ENCODE results near the gene IGFBP3. TPM values are rescaled to one million over a fixed set of nuclear protein-coding genes. Genes with fewer than 3 reads are reported as not detected.

The IGFBP3 gene
- total and polyA plus RNA-seq, 4 donors: 87.0 to 244 (median 182) TPM

- peaks cover 0 to 25% (median 13%) of the 10 kb centered on the region in 4 donors for H3K4me1 ChIP-seq (ENCODE audit: control insufficient read depth in 4 of 4, insufficient read depth in 4 of 4, low read length in 3 of 4)
- H3K27me3 ChIP-seq (ENCODE audit: control insufficient read depth in 4 of 4, insufficient read depth in 4 of 4, low read length in 3 of 4): no peaks in the 10 kb centered on the region
- no peak for DNase-seq (ENCODE audit: low spot score)
- peak overlapping the region; percentile 90 to 93 for H3K27ac ChIP-seq (ENCODE audit: low read depth in 1 of 2, low read length in 2 of 2)
- no peak for TF ChIP-seq FOXA2 (IDR thresholded peaks at IDR 0.05)
- TF ChIP-seq GABPA (IDR thresholded peaks at IDR 0.05 in 1 of 2, conservative IDR thresholded peaks at IDR 0.05 in 1 of 2): no peak
- TF ChIP-seq, protein P1, sequence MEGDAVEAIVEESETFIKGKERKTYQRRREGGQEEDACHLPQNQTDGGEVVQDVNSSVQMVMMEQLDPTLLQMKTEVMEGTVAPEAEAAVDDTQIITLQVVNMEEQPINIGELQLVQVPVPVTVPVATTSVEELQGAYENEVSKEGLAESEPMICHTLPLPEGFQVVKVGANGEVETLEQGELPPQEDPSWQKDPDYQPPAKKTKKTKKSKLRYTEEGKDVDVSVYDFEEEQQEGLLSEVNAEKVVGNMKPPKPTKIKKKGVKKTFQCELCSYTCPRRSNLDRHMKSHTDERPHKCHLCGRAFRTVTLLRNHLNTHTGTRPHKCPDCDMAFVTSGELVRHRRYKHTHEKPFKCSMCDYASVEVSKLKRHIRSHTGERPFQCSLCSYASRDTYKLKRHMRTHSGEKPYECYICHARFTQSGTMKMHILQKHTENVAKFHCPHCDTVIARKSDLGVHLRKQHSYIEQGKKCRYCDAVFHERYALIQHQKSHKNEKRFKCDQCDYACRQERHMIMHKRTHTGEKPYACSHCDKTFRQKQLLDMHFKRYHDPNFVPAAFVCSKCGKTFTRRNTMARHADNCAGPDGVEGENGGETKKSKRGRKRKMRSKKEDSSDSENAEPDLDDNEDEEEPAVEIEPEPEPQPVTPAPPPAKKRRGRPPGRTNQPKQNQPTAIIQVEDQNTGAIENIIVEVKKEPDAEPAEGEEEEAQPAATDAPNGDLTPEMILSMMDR (IDR thresholded peaks at IDR 0.05; ENCODE audit: low read depth, low read length, missing input control): peak; percentile 52
- TF ChIP-seq FOXA1 (IDR thresholded peaks at IDR 0.05): no peak
- TF ChIP-seq SP1 (IDR thresholded peaks at IDR 0.05): peak; percentile 2
- peak; percentile 12 for TF ChIP-seq MAX (IDR thresholded peaks at IDR 0.05)
- TF ChIP-seq JUND (IDR thresholded peaks at IDR 0.05): peak in 1 of 2 donors; percentile 22
- TF ChIP-seq RAD21 (IDR thresholded peaks at IDR 0.05): peak; percentile 72 to 78
- TF ChIP-seq, protein P2, sequence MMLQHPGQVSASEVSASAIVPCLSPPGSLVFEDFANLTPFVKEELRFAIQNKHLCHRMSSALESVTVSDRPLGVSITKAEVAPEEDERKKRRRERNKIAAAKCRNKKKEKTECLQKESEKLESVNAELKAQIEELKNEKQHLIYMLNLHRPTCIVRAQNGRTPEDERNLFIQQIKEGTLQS (IDR thresholded peaks at IDR 0.05): peak; percentile 20
- no peaks in the 10 kb centered on the region for H3K9me3 ChIP-seq (ENCODE audit: control insufficient read depth in 4 of 4, low read length in 3 of 4)
- 30% methylated on average over 6 of the region's 6 CpGs for WGBS
- peaks cover 0 to 9% (median 0%) of the 10 kb centered on the region in 4 donors for H3K36me3 ChIP-seq (ENCODE audit: control insufficient read depth in 4 of 4, insufficient read depth in 3 of 4, low read depth in 1 of 4, low read length in 3 of 4)
- H3K4me3 ChIP-seq (ENCODE audit: low read depth in 1 of 3, low read length in 3 of 3): peak overlapping the region in 2 of 3 donors; percentile 44 to 64
- peak overlapping the region; percentile 23 to 98 for H3K9ac ChIP-seq (ENCODE audit: low read depth in 1 of 2, low read length in 2 of 2)
These were observed 30.1 kb downstream of the IGFBP3 start for GRCh38 chr7:45890902-45891461.

DNA sequence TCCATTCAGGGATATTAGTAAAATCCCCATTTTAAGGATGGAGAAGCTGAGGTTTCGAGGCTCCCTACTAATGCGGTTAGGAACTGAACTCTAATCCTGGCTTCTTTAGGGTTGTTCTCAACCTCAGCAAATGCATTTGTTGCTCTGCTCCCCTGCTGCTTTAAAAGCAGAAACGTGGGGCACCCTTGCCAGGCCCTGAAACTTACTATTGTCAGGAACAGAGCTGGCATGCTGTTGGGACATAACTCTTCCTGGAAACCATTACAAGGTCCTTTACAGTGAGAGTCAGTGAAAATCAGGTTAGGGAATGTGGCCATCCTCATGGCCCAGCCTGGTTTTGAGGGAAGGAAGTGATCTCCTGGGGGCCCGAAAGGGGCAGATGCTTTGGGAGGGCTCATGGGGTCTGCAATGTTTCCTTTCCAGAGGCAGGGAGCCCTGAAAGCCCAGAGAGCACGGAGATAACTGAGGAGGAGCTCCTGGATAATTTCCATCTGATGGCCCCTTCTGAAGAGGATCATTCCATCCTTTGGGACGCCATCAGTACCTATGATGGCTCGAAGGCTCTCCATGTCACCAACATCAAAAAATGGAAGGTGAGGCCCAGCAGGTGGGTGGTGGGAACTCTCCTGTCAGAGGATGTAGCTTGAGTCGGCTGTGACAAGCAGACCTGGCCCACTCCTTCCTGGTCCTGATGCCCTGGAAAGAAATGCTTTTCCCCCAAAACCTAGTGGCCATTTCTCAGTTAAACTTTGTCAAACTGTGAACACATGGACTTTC is 30.8 kb downstream of the IGFBP3 start:
- no peaks in the 10 kb centered on the region for H3K27me3 ChIP-seq (ENCODE audit: control insufficient read depth in 4 of 4, insufficient read depth in 4 of 4, low read length in 3 of 4)
- TF ChIP-seq EGR1 (IDR thresholded peaks at IDR 0.05; ENCODE audit: low read depth in 2 of 2) (no peak), FOXA1 (IDR thresholded peaks at IDR 0.05) (no peak), GABPA (IDR thresholded peaks at IDR 0.05 in 1 of 2, conservative IDR thresholded peaks at IDR 0.05 in 1 of 2) (no peak), NR2F2 (IDR thresholded peaks at IDR 0.05) (peak; percentile 17), RAD21 (IDR thresholded peaks at IDR 0.05) (no peak), SP1 (IDR thresholded peaks at IDR 0.05) (no peak), MAX (IDR thresholded peaks at IDR 0.05) (no peak), ZBTB33 (IDR thresholded peaks at IDR 0.05) (no peak), HNF4A (conservative IDR thresholded peaks at IDR 0.05) (no peak), RXRA (IDR thresholded peaks at IDR 0.05) (no peak), FOXA2 (IDR thresholded peaks at IDR 0.05) (no peak), JUND (IDR thresholded peaks at IDR 0.05) (peak in 1 of 2 donors; percentile 74), YY1 (IDR thresholded peaks at IDR 0.05) (peak; percentile 13), HNF4G (IDR thresholded peaks at IDR 0.05) (no peak), TAF1 (conservative IDR thresholded peaks at IDR 0.05) (no peak)
- TF ChIP-seq, protein P1 (IDR thresholded peaks at IDR 0.05; ENCODE audit: low read depth, low read length, missing input control): no peak
- TF ChIP-seq, protein P2 (IDR thresholded peaks at IDR 0.05): no peak
- TF ChIP-seq, protein P3, sequence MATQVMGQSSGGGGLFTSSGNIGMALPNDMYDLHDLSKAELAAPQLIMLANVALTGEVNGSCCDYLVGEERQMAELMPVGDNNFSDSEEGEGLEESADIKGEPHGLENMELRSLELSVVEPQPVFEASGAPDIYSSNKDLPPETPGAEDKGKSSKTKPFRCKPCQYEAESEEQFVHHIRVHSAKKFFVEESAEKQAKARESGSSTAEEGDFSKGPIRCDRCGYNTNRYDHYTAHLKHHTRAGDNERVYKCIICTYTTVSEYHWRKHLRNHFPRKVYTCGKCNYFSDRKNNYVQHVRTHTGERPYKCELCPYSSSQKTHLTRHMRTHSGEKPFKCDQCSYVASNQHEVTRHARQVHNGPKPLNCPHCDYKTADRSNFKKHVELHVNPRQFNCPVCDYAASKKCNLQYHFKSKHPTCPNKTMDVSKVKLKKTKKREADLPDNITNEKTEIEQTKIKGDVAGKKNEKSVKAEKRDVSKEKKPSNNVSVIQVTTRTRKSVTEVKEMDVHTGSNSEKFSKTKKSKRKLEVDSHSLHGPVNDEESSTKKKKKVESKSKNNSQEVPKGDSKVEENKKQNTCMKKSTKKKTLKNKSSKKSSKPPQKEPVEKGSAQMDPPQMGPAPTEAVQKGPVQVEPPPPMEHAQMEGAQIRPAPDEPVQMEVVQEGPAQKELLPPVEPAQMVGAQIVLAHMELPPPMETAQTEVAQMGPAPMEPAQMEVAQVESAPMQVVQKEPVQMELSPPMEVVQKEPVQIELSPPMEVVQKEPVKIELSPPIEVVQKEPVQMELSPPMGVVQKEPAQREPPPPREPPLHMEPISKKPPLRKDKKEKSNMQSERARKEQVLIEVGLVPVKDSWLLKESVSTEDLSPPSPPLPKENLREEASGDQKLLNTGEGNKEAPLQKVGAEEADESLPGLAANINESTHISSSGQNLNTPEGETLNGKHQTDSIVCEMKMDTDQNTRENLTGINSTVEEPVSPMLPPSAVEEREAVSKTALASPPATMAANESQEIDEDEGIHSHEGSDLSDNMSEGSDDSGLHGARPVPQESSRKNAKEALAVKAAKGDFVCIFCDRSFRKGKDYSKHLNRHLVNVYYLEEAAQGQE (IDR thresholded peaks at IDR 0.05): peak; percentile 20
- DNase-seq (ENCODE audit: low spot score): no peak
- peak overlapping the region; percentile 25 to 64 (median 44) for H3K4me3 ChIP-seq (ENCODE audit: low read depth in 1 of 3, low read length in 3 of 3)
- H3K36me3 ChIP-seq (ENCODE audit: control insufficient read depth in 4 of 4, insufficient read depth in 3 of 4, low read depth in 1 of 4, low read length in 3 of 4): peaks cover 0 to 9% (median 0%) of the 10 kb centered on the region in 4 donors
- peak overlapping the region; percentile 65 to 98 for H3K9ac ChIP-seq (ENCODE audit: low read depth in 1 of 2, low read length in 2 of 2)
- peak overlapping the region; percentile 90 to 93 for H3K27ac ChIP-seq (ENCODE audit: low read depth in 1 of 2, low read length in 2 of 2)
- 74% methylated on average over 8 of the region's 8 CpGs for WGBS
- peaks cover 0 to 29% (median 15%) of the 10 kb centered on the region in 4 donors for H3K4me1 ChIP-seq (ENCODE audit: control insufficient read depth in 4 of 4, insufficient read depth in 4 of 4, low read length in 3 of 4)
- H3K9me3 ChIP-seq (ENCODE audit: control insufficient read depth in 4 of 4, low read length in 3 of 4): no peaks in the 10 kb centered on the region

All from liver (tissue), 9 donors.